ENCODE results near the gene YIPF5.
A peak's percentile ranks its signal among the peaks of the same experiment; 100 is the strongest.

The YIPF5 gene

GRCh38 chr5:144170276-144171024 lies at the start of gene YIPF5, which contains the start of gene KCTD16:
Gene YIPF5, minus strand, starts transcription at chr5:144170659. Its CDS starts 704 bp downstream, at chr5:144169955.
Gene KCTD16, plus strand, starts transcription at chr5:144170873.
- intact Hi-C loops (cut with DNase I; ENCODE audit: low total_unique reads) = no loop called here

GRCh38 chr5:144219869-144220268 lies 49.4 kb upstream of the YIPF5 start:
- no peak for TF ChIP-seq CTCF (IDR thresholded peaks at IDR 0.05)
- Histone ChIP-seq H3K36me3 (no peaks in the 10 kb centered on the region), H3K9me3 (no peaks in the 10 kb centered on the region), H3K27me3 (no peaks in the 10 kb centered on the region), H3K27ac (no peak overlapping the region), H3K4me1 (no peaks in the 10 kb centered on the region), H3K4me3 (no peak overlapping the region)
- intact Hi-C loops (cut with DNase I; ENCODE audit: low total_unique reads) = no loop called here
- DNase-seq = no peak

More at GRCh38 chr5:144170276-144171024, at the start of gene YIPF5, which contains the start of gene KCTD16:
- Histone ChIP-seq H3K27me3 (peaks cover 0 to 3% of the 10 kb centered on the region in 2 donors), H3K9me3 (no peaks in the 10 kb centered on the region), H3K4me3 (peak within 1 kb of the TSS; percentile 80 to 95), H3K36me3 (peaks cover 0 to 15% (median 5%) of the 10 kb centered on the region in 3 donors), H3K4me1 (peaks cover 0 to 30% (median 15%) of the 10 kb centered on the region in 4 donors), H3K27ac (peak within 1 kb of the TSS; percentile 85 to 89)
- TF ChIP-seq CTCF (IDR thresholded peaks at IDR 0.05) = no peak
- peak; percentile 93 to 97 for DNase-seq

- intact Hi-C loops (cut with DNase I; ENCODE audit: low total_unique reads) = no loop called here
Observed at GRCh38 chr5:144210655-144211054, 40.2 kb upstream of the YIPF5 start.

GRCh38 chr5:144209361-144209760 lies 38.9 kb upstream of the YIPF5 start:
- DNase-seq = no peak
- TF ChIP-seq CTCF (IDR thresholded peaks at IDR 0.05) = no peak
- no peaks in the 10 kb centered on the region for H3K36me3 ChIP-seq
- H3K27ac ChIP-seq = no peak overlapping the region
- no peaks in the 10 kb centered on the region for H3K27me3 ChIP-seq
- H3K4me1 ChIP-seq = peaks cover 0 to 34% (median 15%) of the 10 kb centered on the region in 4 donors
- intact Hi-C loops (cut with DNase I; ENCODE audit: low total_unique reads) = no loop called here
- no peak overlapping the region for H3K4me3 ChIP-seq
- H3K9me3 ChIP-seq = no peaks in the 10 kb centered on the region

More at GRCh38 chr5:144210655-144211054, 40.2 kb upstream of the YIPF5 start:
- no peak for DNase-seq
- Histone ChIP-seq H3K4me3 (no peak overlapping the region), H3K4me1 (peaks cover 0 to 24% (median 6%) of the 10 kb centered on the region in 4 donors), H3K27ac (no peak overlapping the region), H3K9me3 (no peaks in the 10 kb centered on the region), H3K36me3 (no peaks in the 10 kb centered on the region), H3K27me3 (no peaks in the 10 kb centered on the region)
- TF ChIP-seq CTCF (IDR thresholded peaks at IDR 0.05) = no peak

- H3K27ac ChIP-seq = no peak overlapping the region
- no peak for TF ChIP-seq CTCF (IDR thresholded peaks at IDR 0.05)
- no peaks in the 10 kb centered on the region for H3K27me3 ChIP-seq
- H3K4me3 ChIP-seq = no peak overlapping the region
- no peaks in the 10 kb centered on the region for H3K9me3 ChIP-seq
- intact Hi-C loops (cut with DNase I; ENCODE audit: low total_unique reads) = no loop called here
- H3K36me3 ChIP-seq = no peaks in the 10 kb centered on the region
- DNase-seq = no peak
- H3K4me1 ChIP-seq = peaks cover 0 to 40% (median 15%) of the 10 kb centered on the region in 4 donors
Observed at GRCh38 chr5:144207875-144208444, 37.5 kb upstream of the YIPF5 start.
